Activated T-helper 17 cell treated with anti-CD3 and anti-CD28 coated beads, Interleukin-2, amount 50 U/mL, for 72 hours (primary cell): Measurements from ENCODE around the gene PSMA3. TPM values are rescaled to one million over a fixed set of nuclear protein-coding genes. Genes with fewer than 3 reads are reported as not detected.
A peak's percentile ranks its signal among the peaks of the same experiment; 100 is the strongest.

Experiments
- ATAC-seq: fragments of 150-1000 bp; cut with Tn5 transposase; replicated peaks from 2 replicates; pipeline ENCODE4 v1.10.0; 2021; ENCODE audit warnings: mild to moderate bottlenecking, moderate library complexity
- H3K27ac Mint-ChIP-seq: one replicate; pipeline ENCODE4 v1.8.0; 2022; ENCODE audit warnings: mixed read lengths
- H3K27me3 Mint-ChIP-seq: one replicate; pipeline ENCODE4 v1.8.0; 2022; ENCODE audit warnings: mixed read lengths
- H3K36me3 Mint-ChIP-seq: one replicate; pipeline ENCODE4 v1.8.0; 2022; ENCODE audit warnings: low read depth, mild to moderate bottlenecking, mixed read lengths
- H3K4me1 Mint-ChIP-seq: one replicate; pipeline ENCODE4 v1.8.0; 2022; ENCODE audit warnings: mixed read lengths
- H3K4me3 Mint-ChIP-seq: one replicate; pipeline ENCODE4 v1.8.0; 2022; ENCODE audit warnings: mild to moderate bottlenecking, mixed read lengths
- H3K9me3 Mint-ChIP-seq: one replicate; pipeline ENCODE4 v1.8.0; 2022; ENCODE audit warnings: mixed read lengths
- total RNA-seq, 2 donors: library from RNA; stranded (reverse); gene quantifications; one replicate each; pipeline ENCODE4 v1.2.3, GENCODE V29; 2022

Gene PSMA3
- total RNA-seq, result 100 to 1,000 TPM; 190 to 352 TPM

DNA sequence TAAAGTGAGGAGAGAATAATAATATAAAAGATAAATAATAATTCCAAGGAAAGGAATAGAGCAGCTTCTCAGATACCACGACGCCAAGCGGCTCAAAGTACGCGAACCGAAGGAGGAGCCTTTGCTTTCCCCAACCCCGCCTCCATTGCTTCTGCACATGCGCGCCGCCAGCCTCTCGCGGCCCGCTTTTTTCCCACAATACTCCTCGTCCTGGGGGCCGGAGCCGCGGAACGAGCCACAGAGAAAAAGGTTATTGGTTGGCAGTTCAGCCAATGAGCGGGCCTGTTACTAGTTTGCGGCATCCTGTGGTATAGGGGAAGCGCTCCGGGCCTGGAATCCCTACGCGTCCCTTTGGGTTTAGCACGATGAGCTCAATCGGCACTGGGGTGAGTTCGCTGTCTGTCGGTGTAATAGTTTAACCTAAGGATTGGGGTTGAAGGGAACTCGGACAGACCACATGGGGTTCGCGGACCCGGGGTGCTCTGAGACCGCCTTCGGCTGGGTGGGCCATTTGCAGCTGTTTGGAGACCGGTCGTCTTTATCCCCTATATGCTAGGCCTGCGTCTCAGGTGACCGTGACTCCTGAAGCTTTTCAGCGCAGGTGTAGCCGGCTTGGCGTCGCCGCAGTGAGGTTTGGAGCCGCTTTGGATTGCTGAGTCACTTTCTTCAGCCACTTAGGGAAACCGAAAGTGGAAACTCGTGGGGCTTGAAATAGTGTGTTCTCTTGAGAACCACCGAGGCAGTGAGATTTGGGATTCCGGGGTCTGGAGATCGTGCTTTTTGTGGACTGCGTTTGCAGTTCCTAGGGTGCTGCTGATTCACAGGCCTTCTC is at the start of gene PSMA3:
Gene PSMA3, plus strand, starts transcription at position 288 of the 832 bp plus-strand sequence. Its CDS starts 78 bp downstream, at position 366.
- ATAC-seq, result peak; percentile 94
- H3K36me3 Mint-ChIP-seq, result peaks cover 47% of the 10 kb centered on the region
- peak within 1 kb of the TSS; percentile 98 for H3K27ac Mint-ChIP-seq
- no peaks in the 10 kb centered on the region for H3K27me3 Mint-ChIP-seq
- H3K4me1 Mint-ChIP-seq, result peaks cover 29% of the 10 kb centered on the region
- no peaks in the 10 kb centered on the region for H3K9me3 Mint-ChIP-seq
- peak within 1 kb of the TSS; percentile 96 for H3K4me3 Mint-ChIP-seq

GRCh38 chr14:58196198-58196597 is 48.4 kb upstream of the PSMA3 start:
- Mint-ChIP-seq H3K27ac (no peak overlapping the region), H3K9me3 (no peaks in the 10 kb centered on the region), H3K36me3 (peaks cover 2% of the 10 kb centered on the region), H3K27me3 (no peaks in the 10 kb centered on the region), H3K4me3 (no peak overlapping the region), H3K4me1 (peaks cover 8% of the 10 kb centered on the region)
- ATAC-seq, result no peak

GRCh38 chr14:58198086-58198485 is 46.6 kb upstream of the PSMA3 start:
- ATAC-seq, result no peak
- peak overlapping the region; percentile 33 for H3K4me3 Mint-ChIP-seq
- no peaks in the 10 kb centered on the region for H3K9me3 Mint-ChIP-seq
- peaks cover 12% of the 10 kb centered on the region for H3K4me1 Mint-ChIP-seq
- H3K27ac Mint-ChIP-seq, result no peak overlapping the region
- no peaks in the 10 kb centered on the region for H3K27me3 Mint-ChIP-seq
- H3K36me3 Mint-ChIP-seq, result peaks cover 14% of the 10 kb centered on the region

GRCh38 chr14:58199726-58200479 is 44.7 kb upstream of the PSMA3 start, which contains the start of gene ACTR10:
Gene ACTR10, plus strand, starts transcription at chr14:58200149. Its CDS starts 69 bp downstream, at chr14:58200218.
- ATAC-seq, result peak; percentile 92
- Mint-ChIP-seq H3K4me1 (peaks cover 12% of the 10 kb centered on the region), H3K4me3 (peak within 1 kb of the TSS; percentile 93), H3K27ac (peak within 1 kb of the TSS; percentile 93), H3K27me3 (no peaks in the 10 kb centered on the region), H3K9me3 (no peaks in the 10 kb centered on the region), H3K36me3 (peaks cover 31% of the 10 kb centered on the region)

DNA sequence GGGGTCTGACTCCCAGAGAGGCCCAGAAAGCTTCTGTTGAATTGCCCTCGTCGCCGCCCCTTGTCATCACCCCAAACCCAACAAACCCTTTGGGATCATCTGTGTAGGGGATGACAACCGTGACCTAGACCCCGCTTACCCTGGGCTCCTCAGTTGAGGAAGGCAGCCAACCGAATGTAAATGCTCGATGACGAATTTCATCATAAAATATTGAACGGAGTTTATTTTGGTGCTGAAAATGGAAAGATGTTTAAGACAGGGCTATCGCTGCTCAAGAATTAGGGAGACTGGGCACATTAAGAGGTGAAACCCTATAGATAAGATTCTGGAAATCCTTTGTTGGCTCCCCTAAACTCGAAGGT is 44.2 kb upstream of the PSMA3 start:
- no peaks in the 10 kb centered on the region for H3K27me3 Mint-ChIP-seq
- H3K4me1 Mint-ChIP-seq, result peaks cover 12% of the 10 kb centered on the region
- H3K9me3 Mint-ChIP-seq, result no peaks in the 10 kb centered on the region
- peak overlapping the region; percentile 93 for H3K27ac Mint-ChIP-seq
- H3K4me3 Mint-ChIP-seq, result peak overlapping the region; percentile 93
- peak; percentile 27 for ATAC-seq
- H3K36me3 Mint-ChIP-seq, result peaks cover 37% of the 10 kb centered on the region

- H3K9me3 Mint-ChIP-seq, result no peaks in the 10 kb centered on the region
- peak overlapping the region; percentile 93 for H3K4me3 Mint-ChIP-seq
- peaks cover 12% of the 10 kb centered on the region for H3K4me1 Mint-ChIP-seq
- no peak for ATAC-seq
- no peaks in the 10 kb centered on the region for H3K27me3 Mint-ChIP-seq
- H3K27ac Mint-ChIP-seq, result peak overlapping the region; percentile 93
- H3K36me3 Mint-ChIP-seq, result peaks cover 41% of the 10 kb centered on the region
These were observed 43.8 kb upstream of the PSMA3 start for GRCh38 chr14:58200846-58201245.

DNA sequence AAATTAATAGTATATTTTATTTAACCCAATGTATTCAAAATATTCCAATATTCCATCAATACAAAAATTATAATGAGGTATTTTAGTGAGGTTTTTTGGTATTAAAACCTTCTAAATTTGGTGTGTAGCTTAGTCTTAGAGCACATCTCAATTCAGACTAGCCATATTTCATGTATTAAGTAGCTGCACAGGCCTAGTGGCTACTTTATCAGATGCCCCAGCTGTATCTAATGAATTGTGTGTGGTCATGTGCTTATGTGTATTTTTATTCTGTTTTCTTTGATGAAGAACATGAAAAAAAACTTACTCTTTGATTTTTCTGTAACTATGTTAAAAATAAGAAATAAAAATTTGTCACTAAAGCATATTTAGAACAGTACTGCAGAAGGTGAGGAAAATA is 31.5 kb upstream of the PSMA3 start:
- Mint-ChIP-seq H3K9me3 (no peaks in the 10 kb centered on the region), H3K4me1 (peaks cover 8% of the 10 kb centered on the region), H3K36me3 (peaks cover 90% of the 10 kb centered on the region), H3K27ac (no peak overlapping the region), H3K27me3 (no peaks in the 10 kb centered on the region), H3K4me3 (no peak overlapping the region)
- no peak for ATAC-seq

DNA sequence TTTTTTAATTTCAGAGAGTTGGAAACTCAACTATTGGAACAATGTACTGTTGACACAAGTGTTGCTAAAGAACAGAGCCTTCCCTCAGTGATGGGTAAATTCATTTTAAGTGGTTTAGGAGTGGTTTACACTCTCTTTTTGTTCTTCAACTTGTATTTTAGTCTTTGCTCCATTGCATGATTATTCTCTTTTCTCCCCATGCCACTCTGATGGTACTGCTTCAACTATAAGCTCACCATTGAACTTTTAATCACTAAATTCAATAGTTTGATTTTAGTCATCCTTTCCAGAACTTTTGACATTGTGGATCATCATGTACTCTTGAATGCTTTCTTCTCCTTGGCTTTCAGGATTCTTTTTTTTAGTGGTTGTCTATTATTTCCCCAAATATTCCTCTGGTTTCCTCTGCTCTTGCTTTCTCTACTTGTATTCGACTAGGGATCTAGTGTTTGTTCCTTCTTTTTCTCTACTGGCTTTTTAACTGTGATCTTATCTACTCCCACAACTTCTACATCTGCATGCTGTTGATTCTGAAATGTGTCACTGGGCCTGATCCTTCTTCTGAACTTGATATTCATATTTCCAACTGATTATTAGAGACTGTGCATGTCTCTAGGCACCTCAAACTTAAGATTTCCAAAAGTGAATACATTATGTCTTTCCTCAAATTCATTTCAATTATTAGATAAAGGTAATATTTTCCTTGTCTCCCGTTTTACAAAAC is 29.3 kb upstream of the PSMA3 start:
- Mint-ChIP-seq H3K4me1 (peaks cover 8% of the 10 kb centered on the region), H3K4me3 (no peak overlapping the region), H3K9me3 (no peaks in the 10 kb centered on the region), H3K27me3 (no peaks in the 10 kb centered on the region), H3K27ac (peak overlapping the region; percentile 55), H3K36me3 (peaks cover 72% of the 10 kb centered on the region)
- ATAC-seq, result peak; percentile 16

DNA sequence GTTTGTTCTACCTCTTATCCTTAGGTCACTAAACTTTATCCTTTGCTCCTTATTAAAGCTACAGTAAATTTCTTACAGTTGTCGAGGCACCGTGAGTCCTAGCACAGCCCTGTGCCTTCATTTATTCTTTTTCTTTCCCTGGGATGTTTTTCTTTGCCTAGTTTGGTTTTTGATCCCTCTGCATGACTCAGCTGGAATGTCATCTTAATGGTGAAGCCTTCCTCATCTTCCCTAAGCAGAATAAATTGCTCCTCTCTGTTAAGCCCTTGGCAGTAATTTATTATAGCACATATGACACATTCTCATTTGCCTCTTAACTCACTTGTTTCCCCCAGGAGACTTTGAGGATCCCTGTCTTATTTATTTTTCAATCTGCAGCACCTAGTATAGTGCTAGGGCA is 28.1 kb upstream of the PSMA3 start:
- Mint-ChIP-seq H3K4me1 (peaks cover 12% of the 10 kb centered on the region), H3K36me3 (peaks cover 66% of the 10 kb centered on the region), H3K4me3 (no peak overlapping the region), H3K27ac (peak overlapping the region; percentile 31), H3K9me3 (no peaks in the 10 kb centered on the region), H3K27me3 (no peaks in the 10 kb centered on the region)
- no peak for ATAC-seq

- Mint-ChIP-seq H3K4me3 (no peak overlapping the region), H3K27me3 (no peaks in the 10 kb centered on the region), H3K27ac (no peak overlapping the region), H3K36me3 (peaks cover 44% of the 10 kb centered on the region), H3K9me3 (no peaks in the 10 kb centered on the region), H3K4me1 (no peaks in the 10 kb centered on the region)
- no peak for ATAC-seq
These were observed 17.4 kb upstream of the PSMA3 start for GRCh38 chr14:58227096-58227819.

- H3K27ac Mint-ChIP-seq, result no peak overlapping the region
- no peaks in the 10 kb centered on the region for H3K9me3 Mint-ChIP-seq
- peak; percentile 51 for ATAC-seq
- no peaks in the 10 kb centered on the region for H3K27me3 Mint-ChIP-seq
- peaks cover 21% of the 10 kb centered on the region for H3K36me3 Mint-ChIP-seq
- H3K4me3 Mint-ChIP-seq, result no peak overlapping the region
- H3K4me1 Mint-ChIP-seq, result peaks cover 16% of the 10 kb centered on the region
These were observed 6.1 kb upstream of the PSMA3 start for GRCh38 chr14:58238252-58239243.

DNA sequence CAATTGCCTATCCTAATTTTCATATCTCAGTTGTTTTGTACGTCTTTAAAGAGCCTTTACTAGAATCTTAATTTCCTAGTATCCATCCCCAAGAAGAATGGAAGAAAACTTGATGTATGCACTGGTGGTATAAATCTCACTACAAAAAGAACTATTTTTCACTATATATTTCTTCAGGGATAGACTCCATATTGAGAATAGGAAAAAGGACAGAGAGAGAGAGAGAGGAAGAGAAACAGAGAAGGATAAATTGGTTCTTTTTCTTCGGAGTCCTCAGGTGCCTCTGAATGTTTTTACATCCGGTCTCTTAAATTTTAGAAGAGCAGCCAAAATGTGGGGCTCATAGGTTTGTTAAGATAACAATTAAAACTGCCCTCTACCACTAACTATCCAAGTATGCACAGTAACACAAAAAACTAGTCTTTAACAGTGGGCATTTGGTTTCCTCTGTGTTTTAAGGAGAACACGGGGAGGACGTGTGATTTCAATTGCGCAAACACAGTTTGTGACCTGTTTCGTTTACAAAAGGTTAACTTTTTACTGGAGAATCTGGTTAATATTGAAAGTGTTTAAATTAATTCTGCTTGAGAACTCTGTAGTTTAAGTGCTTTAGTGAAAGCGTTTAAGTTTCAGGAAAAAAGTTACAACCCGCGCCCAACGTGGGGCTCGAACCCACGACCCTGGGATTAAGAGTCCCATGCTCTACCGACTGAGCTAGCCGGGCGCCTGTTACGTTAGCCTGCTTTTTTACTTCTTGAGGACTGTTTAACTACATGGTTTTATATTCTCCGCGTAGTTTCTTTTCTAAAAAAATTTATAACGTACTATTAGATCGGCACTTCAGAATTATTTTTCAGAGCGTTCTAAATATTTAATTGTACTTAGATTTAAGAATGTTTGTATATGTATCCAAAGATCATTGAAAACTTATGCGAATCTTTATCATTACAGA is 5.1 kb upstream of the PSMA3 start:
- Mint-ChIP-seq H3K36me3 (peaks cover 17% of the 10 kb centered on the region), H3K4me1 (peaks cover 22% of the 10 kb centered on the region), H3K9me3 (no peaks in the 10 kb centered on the region), H3K4me3 (no peak overlapping the region), H3K27me3 (no peaks in the 10 kb centered on the region), H3K27ac (no peak overlapping the region)
- ATAC-seq, result peak; percentile 17
